Ovary (tissue), 3 donors: ENCODE results near the gene LTBP4.

ENCODE experiments used
- EP300 ChIP-seq: sonication (generic); formaldehyde crosslinking; IDR thresholded peaks from one replicate; pipeline ENCODE4 v1.6.1; 2017; ENCODE audit warnings: antibody characterized with exemption
- POLR2A ChIP-seq: fragments of 450-650 bp; IDR thresholded peaks from one replicate; pipeline ENCODE4 v1.6.1; 2017; ENCODE audit warnings: antibody characterized with exemption, mild to moderate bottlenecking, moderate library complexity
- TF ChIP-seq, protein P1 (sequence below), 3 donors: fragments of 450-650 bp in 2 of 3; fragments of 200-600 bp in 1 of 3; IDR thresholded peaks; one replicate each; pipeline versions ENCODE4 v1.5.1 to v1.8.0; 2016 to 2022; ENCODE audit warnings: antibody characterized with exemption in 3 of 3, mild to moderate bottlenecking in 1 of 3
- donor health status: DM: no; HTN: no; CAD: no.

- TF ChIP-seq, protein P1, sequence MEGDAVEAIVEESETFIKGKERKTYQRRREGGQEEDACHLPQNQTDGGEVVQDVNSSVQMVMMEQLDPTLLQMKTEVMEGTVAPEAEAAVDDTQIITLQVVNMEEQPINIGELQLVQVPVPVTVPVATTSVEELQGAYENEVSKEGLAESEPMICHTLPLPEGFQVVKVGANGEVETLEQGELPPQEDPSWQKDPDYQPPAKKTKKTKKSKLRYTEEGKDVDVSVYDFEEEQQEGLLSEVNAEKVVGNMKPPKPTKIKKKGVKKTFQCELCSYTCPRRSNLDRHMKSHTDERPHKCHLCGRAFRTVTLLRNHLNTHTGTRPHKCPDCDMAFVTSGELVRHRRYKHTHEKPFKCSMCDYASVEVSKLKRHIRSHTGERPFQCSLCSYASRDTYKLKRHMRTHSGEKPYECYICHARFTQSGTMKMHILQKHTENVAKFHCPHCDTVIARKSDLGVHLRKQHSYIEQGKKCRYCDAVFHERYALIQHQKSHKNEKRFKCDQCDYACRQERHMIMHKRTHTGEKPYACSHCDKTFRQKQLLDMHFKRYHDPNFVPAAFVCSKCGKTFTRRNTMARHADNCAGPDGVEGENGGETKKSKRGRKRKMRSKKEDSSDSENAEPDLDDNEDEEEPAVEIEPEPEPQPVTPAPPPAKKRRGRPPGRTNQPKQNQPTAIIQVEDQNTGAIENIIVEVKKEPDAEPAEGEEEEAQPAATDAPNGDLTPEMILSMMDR (IDR thresholded peaks at IDR 0.05), result no peak
- TF ChIP-seq POLR2A (no peak), EP300 (no peak)
Observed at GRCh38 chr19:40553885-40554857, 47.0 kb upstream of the LTBP4 start.
